Cardiac muscle cell (in vitro differentiated cells and primary cell): ENCODE data around the gene CDK8. TPM values are rescaled to one million over a fixed set of nuclear protein-coding genes. Genes with fewer than 3 reads are reported as not detected.

Experiments
- DNase-seq, 2 donors: peaks; one replicate each; pipeline versions ENCODE4 v3.0.0 to v3.0.0-alpha.2; 2010 to 2017; ENCODE audit warnings: low read depth in 1 of 2, low spot score in 1 of 2
- H3K27ac ChIP-seq: fragments of 200-600 bp; sonication (generic); 2 replicates; pipeline ENCODE4 v1.5.1; 2016
- H3K27me3 ChIP-seq: fragments of 200-600 bp; sonication (generic); 2 replicates; pipeline ENCODE4 v1.6.0; 2016; ENCODE audit warnings: control low read depth
- H3K36me3 ChIP-seq: fragments of 200-600 bp; sonication (generic); 2 replicates; pipeline ENCODE4 v1.5.1; 2016; ENCODE audit warnings: control low read depth
- H3K4me1 ChIP-seq: fragments of 200-600 bp; sonication (generic); 2 replicates; pipeline ENCODE4 v1.8.1; 2017; ENCODE audit warnings: low read depth, mild to moderate bottlenecking, mixed run types
- H3K4me3 ChIP-seq: fragments of 200-600 bp; sonication (generic); 2 replicates; pipeline ENCODE4 v1.5.1; 2016; ENCODE audit warnings: mild to moderate bottlenecking
- H3K9me3 ChIP-seq: fragments of 200-600 bp; sonication (generic); 2 replicates; pipeline ENCODE4 v1.5.1; 2017; ENCODE audit warnings: low read depth, mild to moderate bottlenecking, control low read depth
- polyA plus RNA-seq: library from polyadenylated mRNA; unstranded; fragments of >200 nt; fragmentation: Nextera tagmentation; extraction: Ambion mirVana; gene quantifications from 2 replicates; pipeline ENCODE4 v1.2.1, GENCODE V29; 2016
- total RNA-seq: library from RNA; depleted of rRNA; stranded (reverse); fragments of >200 nt; gene quantifications from 2 replicates; pipeline ENCODE4 v1.2.3, GENCODE V29; 2016
- TF ChIP-seq, protein P1 (sequence below): IDR thresholded peaks from 2 replicates; pipeline ENCODE4 v1.5.1; 2012; ENCODE audit warnings: low read depth, mild to moderate bottlenecking, low read length

CDK8 gene
- total and polyA plus RNA-seq, 2 experiments from 2014 or later = 19.8 to 26.7 TPM

DNA sequence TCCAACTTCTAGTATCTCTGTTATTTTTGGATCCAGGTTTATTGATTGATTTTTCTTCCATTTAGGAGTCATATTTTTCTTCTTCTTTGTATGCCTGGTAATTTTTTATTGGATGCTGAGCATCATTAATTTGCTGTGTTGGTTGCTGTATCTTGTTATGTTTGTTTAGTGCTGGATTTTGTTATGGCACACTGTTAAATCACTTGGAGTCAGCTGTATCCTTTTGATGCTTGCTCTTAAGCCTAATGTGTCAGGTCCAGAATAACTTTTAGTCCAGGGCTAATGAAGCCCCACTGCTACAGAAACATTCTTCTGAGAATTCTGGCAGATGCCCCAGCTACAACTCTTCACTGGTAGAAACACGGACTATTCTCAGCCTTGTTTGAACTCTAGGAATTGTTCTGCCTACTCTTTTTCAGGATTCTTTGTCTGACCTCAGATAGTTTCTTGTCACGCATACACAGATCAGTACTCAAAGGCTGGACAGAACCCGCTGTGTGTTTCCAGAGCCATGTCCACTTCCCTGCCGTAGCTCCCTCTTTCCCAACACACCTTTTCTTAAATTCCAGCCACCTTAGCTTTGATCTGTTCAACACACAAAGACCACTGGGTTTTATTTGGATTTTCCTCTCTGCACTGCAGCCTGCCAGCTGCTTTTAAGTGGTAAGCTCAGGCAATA, 166.5 kb downstream of the CDK8 start:
- H3K4me3 ChIP-seq = no peak overlapping the region
- TF ChIP-seq, protein P1, sequence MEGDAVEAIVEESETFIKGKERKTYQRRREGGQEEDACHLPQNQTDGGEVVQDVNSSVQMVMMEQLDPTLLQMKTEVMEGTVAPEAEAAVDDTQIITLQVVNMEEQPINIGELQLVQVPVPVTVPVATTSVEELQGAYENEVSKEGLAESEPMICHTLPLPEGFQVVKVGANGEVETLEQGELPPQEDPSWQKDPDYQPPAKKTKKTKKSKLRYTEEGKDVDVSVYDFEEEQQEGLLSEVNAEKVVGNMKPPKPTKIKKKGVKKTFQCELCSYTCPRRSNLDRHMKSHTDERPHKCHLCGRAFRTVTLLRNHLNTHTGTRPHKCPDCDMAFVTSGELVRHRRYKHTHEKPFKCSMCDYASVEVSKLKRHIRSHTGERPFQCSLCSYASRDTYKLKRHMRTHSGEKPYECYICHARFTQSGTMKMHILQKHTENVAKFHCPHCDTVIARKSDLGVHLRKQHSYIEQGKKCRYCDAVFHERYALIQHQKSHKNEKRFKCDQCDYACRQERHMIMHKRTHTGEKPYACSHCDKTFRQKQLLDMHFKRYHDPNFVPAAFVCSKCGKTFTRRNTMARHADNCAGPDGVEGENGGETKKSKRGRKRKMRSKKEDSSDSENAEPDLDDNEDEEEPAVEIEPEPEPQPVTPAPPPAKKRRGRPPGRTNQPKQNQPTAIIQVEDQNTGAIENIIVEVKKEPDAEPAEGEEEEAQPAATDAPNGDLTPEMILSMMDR = no peak
- no peaks in the 10 kb centered on the region for H3K4me1 ChIP-seq
- no peak for DNase-seq
- no peaks in the 10 kb centered on the region for H3K36me3 ChIP-seq
- H3K9me3 ChIP-seq = no peaks in the 10 kb centered on the region
- H3K27me3 ChIP-seq = no peaks in the 10 kb centered on the region
- no peak overlapping the region for H3K27ac ChIP-seq

DNA sequence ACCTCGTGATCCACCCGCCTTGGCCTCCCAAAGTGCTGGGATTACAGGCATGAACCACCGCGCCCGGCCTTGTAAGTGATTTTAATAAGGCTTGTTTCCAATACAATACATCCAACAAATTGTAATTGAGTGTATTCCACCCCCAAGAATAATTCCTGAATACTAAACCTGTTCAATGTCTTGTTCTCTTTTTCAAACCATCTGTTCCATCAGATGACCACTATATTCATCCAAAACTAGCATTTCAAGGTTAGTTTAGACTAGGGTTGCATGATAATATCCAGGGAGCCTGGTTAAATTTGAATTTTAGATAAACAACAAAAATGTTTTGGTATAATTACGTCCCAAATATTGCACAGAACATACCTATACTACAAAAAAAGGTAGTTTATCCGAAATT, 168.1 kb downstream of the CDK8 start:
- Histone ChIP-seq H3K36me3 (no peaks in the 10 kb centered on the region), H3K27me3 (no peaks in the 10 kb centered on the region), H3K4me1 (no peaks in the 10 kb centered on the region), H3K27ac (no peak overlapping the region), H3K9me3 (no peaks in the 10 kb centered on the region), H3K4me3 (no peak overlapping the region)
- DNase-seq = no peak
- TF ChIP-seq, protein P1 = no peak

DNA sequence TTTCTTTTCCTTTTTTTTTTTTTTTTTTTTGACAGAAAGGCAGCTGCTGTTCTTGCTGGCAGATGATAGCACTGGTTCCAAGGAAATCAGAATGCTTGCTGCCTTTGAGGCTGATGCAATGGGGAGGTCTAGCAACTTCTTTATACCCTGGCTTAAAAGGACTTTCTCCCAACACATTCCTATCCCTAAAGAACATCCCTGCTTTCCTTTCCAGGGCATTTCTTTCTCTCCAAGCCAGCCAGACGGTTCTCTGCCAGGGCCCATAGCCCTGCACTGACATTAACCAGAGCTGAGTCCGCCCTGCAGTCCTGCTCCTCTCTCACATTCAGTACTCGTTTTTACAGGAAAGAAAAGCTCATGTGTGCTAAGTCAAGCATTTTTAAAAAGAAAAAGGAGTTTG, 169.7 kb downstream of the CDK8 start:
- H3K27ac ChIP-seq = no peak overlapping the region
- DNase-seq = peak; percentile 24 to 32
- no peaks in the 10 kb centered on the region for H3K9me3 ChIP-seq
- TF ChIP-seq, protein P1 = no peak
- no peaks in the 10 kb centered on the region for H3K27me3 ChIP-seq
- H3K36me3 ChIP-seq = no peaks in the 10 kb centered on the region
- no peaks in the 10 kb centered on the region for H3K4me1 ChIP-seq
- H3K4me3 ChIP-seq = no peak overlapping the region

DNA sequence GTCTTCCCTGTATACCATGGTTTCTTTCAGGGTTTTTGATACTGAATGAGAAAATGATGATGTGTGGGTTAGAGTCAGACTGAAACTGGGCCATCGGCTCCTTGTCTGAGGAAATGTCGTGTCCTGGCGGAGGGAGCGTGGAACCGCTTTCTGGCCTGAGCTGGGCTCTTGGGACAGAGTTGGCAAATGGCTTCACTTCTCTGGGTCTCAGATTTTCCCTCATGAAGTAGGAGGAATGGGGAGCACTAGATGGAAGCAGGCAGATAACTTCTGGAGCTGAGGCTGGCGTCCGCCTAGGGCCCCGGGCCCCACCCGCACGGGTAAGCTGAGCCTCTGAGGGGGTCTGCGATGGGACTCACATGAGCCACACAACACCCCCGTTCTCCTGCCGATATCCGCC, 170.3 kb downstream of the CDK8 start:
- no peaks in the 10 kb centered on the region for H3K4me1 ChIP-seq
- DNase-seq = no peak
- H3K9me3 ChIP-seq = no peaks in the 10 kb centered on the region
- H3K36me3 ChIP-seq = no peaks in the 10 kb centered on the region
- no peak overlapping the region for H3K27ac ChIP-seq
- TF ChIP-seq, protein P1 = no peak
- H3K27me3 ChIP-seq = no peaks in the 10 kb centered on the region
- no peak overlapping the region for H3K4me3 ChIP-seq

GRCh38 chr13:26425443-26426358, 171.8 kb downstream of the CDK8 start:
- Histone ChIP-seq H3K9me3 (no peaks in the 10 kb centered on the region), H3K36me3 (no peaks in the 10 kb centered on the region), H3K4me1 (no peaks in the 10 kb centered on the region), H3K27me3 (no peaks in the 10 kb centered on the region), H3K27ac (no peak overlapping the region), H3K4me3 (no peak overlapping the region)
- TF ChIP-seq, protein P1 = no peak
- no peak for DNase-seq
